Tibial artery (tissue), 4 donors: ENCODE results near the gene ACER3.

Experiments
- DNase-seq, 2 donors: peaks; one replicate each; pipeline ENCODE4 v3.0.0-alpha.2; 2019
- H3K27ac ChIP-seq, 2 donors: fragments of 200-600 bp; sonication (generic) in 1 of 2; 1 replicate in 1 of 2; 2 replicates in 1 of 2; pipeline ENCODE4 v1.5.1; 2018 to 2019; ENCODE audit warnings: mild to moderate bottlenecking in 1 of 2
- H3K27me3 ChIP-seq, 2 donors: fragments of 200-600 bp; sonication (generic) in 1 of 2; one replicate each; pipeline versions ENCODE4 v1.5.1 to v1.6.0; 2016 to 2019
- H3K36me3 ChIP-seq, 3 donors: fragments of 200-600 bp; sonication (generic) in 2 of 3; one replicate each; pipeline ENCODE4 v1.5.1; 2016 to 2019; ENCODE audit warnings: mild to moderate bottlenecking in 2 of 3
- H3K4me1 ChIP-seq, 4 donors: fragments of 200-600 bp; sonication (generic) in 2 of 4; 1 replicate in 3 of 4; 2 replicates in 1 of 4; pipeline ENCODE4 v1.5.1; 2016 to 2019
- H3K4me3 ChIP-seq, 2 donors: fragments of 200-600 bp; sonication (generic) in 1 of 2; 1 replicate in 1 of 2; 2 replicates in 1 of 2; pipeline ENCODE4 v1.5.1; 2018 to 2019; ENCODE audit warnings: mild to moderate bottlenecking in 2 of 2
- H3K9me3 ChIP-seq, 3 donors: fragments of 200-600 bp; sonication (generic) in 1 of 3; one replicate each; pipeline ENCODE4 v1.5.1; 2016 to 2019
- intact Hi-C: fragments of 100-400 bp; cut with DNase I; formaldehyde crosslinking; loops from one replicate; pipeline ENCODE4 v1.15.0; 2023; ENCODE audit warnings: low total_unique reads
- TF ChIP-seq, protein P1 (sequence below), 2 experiments: fragments of 200-600 bp in 1 of 2; fragments of 450-650 bp in 1 of 2; IDR thresholded peaks; one replicate each; pipeline ENCODE4 v1.5.1; 2017 to 2019; ENCODE audit warnings: antibody characterized with exemption in 2 of 2, mild to moderate bottlenecking in 1 of 2, moderate library complexity in 1 of 2

ACER3 gene

GRCh38 chr11:76997512-76997911 lies 136.8 kb downstream of the ACER3 start:
- Histone ChIP-seq H3K36me3 (peaks cover 0 to 12% (median 6%) of the 10 kb centered on the region in 3 donors), H3K4me3 (no peak overlapping the region), H3K9me3 (no peaks in the 10 kb centered on the region), H3K27me3 (no peaks in the 10 kb centered on the region), H3K4me1 (no peaks in the 10 kb centered on the region), H3K27ac (no peak overlapping the region)
- TF ChIP-seq, protein P1, sequence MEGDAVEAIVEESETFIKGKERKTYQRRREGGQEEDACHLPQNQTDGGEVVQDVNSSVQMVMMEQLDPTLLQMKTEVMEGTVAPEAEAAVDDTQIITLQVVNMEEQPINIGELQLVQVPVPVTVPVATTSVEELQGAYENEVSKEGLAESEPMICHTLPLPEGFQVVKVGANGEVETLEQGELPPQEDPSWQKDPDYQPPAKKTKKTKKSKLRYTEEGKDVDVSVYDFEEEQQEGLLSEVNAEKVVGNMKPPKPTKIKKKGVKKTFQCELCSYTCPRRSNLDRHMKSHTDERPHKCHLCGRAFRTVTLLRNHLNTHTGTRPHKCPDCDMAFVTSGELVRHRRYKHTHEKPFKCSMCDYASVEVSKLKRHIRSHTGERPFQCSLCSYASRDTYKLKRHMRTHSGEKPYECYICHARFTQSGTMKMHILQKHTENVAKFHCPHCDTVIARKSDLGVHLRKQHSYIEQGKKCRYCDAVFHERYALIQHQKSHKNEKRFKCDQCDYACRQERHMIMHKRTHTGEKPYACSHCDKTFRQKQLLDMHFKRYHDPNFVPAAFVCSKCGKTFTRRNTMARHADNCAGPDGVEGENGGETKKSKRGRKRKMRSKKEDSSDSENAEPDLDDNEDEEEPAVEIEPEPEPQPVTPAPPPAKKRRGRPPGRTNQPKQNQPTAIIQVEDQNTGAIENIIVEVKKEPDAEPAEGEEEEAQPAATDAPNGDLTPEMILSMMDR (IDR thresholded peaks at IDR 0.05), result no peak
- no peak for DNase-seq
- intact Hi-C loops, result no loop called here

- no peak overlapping the region for H3K4me3 ChIP-seq
- no peak overlapping the region for H3K27ac ChIP-seq
- H3K9me3 ChIP-seq, result no peaks in the 10 kb centered on the region
- peaks cover 0 to 1% (median 0%) of the 10 kb centered on the region in 3 donors for H3K36me3 ChIP-seq
- no peaks in the 10 kb centered on the region for H3K27me3 ChIP-seq
- TF ChIP-seq, protein P1 (IDR thresholded peaks at IDR 0.05), result no peak
- intact Hi-C loops, result no loop called here
- no peak for DNase-seq
- no peaks in the 10 kb centered on the region for H3K4me1 ChIP-seq
These were observed 138.9 kb downstream of the ACER3 start for GRCh38 chr11:76999597-76999996.

DNA sequence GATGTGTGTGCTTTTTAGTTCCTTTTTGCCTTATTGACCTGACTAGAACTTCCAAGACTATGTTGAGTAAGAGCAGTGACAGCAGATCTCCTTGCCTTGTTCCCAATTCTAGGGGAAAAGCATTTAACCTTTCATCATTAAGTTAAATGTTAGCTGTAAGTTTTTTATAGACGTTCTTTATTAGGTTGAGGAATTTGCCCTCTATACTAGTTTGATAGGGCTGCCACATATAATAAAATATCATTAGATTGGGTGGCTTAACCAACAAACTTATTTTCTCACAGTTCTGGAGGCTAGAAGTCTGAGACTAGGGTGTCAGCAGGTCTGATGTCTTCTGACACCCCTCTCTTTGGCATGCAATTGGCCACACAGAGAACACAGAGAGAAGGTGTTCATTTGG lies 140.9 kb downstream of the ACER3 start:
- H3K36me3 ChIP-seq, result no peaks in the 10 kb centered on the region
- H3K27ac ChIP-seq, result no peak overlapping the region
- DNase-seq, result no peak
- H3K27me3 ChIP-seq, result no peaks in the 10 kb centered on the region
- H3K9me3 ChIP-seq, result no peaks in the 10 kb centered on the region
- intact Hi-C loops, result no loop called here
- TF ChIP-seq, protein P1 (IDR thresholded peaks at IDR 0.05), result no peak
- no peak overlapping the region for H3K4me3 ChIP-seq
- H3K4me1 ChIP-seq, result no peaks in the 10 kb centered on the region

DNA sequence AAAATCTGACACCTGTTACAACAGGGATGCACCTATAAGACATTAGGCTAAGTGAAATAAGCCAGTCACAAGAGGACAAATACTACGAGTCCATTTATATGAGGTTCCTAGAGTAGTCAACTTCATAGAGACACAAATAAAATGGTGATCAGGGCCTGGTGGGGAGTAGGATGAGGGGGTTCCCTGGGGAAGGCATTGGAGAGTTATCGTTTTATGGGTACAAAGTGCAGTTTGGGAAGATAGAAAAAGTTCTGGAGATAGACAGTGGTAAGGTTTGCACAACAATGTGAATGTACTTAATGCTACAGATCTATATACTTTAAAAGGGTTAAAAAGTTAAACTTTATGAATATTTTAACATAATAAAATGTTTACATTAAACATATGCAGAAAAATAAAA lies 142.1 kb downstream of the ACER3 start:
- intact Hi-C loops, result no loop called here
- no peak for DNase-seq

GRCh38 chr11:77003963-77004362 lies 143.2 kb downstream of the ACER3 start:
- H3K4me1 ChIP-seq, result no peaks in the 10 kb centered on the region
- intact Hi-C loops, result no loop called here
- H3K27ac ChIP-seq, result no peak overlapping the region
- no peak overlapping the region for H3K4me3 ChIP-seq
- H3K9me3 ChIP-seq, result no peaks in the 10 kb centered on the region
- H3K27me3 ChIP-seq, result no peaks in the 10 kb centered on the region
- DNase-seq, result no peak
- TF ChIP-seq, protein P1 (IDR thresholded peaks at IDR 0.05), result no peak
- no peaks in the 10 kb centered on the region for H3K36me3 ChIP-seq

More for the DNA sequence above, 142.1 kb downstream of the ACER3 start:
- Histone ChIP-seq H3K27me3 (no peaks in the 10 kb centered on the region), H3K27ac (no peak overlapping the region), H3K4me1 (no peaks in the 10 kb centered on the region), H3K4me3 (no peak overlapping the region), H3K9me3 (no peaks in the 10 kb centered on the region), H3K36me3 (no peaks in the 10 kb centered on the region)
- TF ChIP-seq, protein P1 (IDR thresholded peaks at IDR 0.05), result no peak

DNA sequence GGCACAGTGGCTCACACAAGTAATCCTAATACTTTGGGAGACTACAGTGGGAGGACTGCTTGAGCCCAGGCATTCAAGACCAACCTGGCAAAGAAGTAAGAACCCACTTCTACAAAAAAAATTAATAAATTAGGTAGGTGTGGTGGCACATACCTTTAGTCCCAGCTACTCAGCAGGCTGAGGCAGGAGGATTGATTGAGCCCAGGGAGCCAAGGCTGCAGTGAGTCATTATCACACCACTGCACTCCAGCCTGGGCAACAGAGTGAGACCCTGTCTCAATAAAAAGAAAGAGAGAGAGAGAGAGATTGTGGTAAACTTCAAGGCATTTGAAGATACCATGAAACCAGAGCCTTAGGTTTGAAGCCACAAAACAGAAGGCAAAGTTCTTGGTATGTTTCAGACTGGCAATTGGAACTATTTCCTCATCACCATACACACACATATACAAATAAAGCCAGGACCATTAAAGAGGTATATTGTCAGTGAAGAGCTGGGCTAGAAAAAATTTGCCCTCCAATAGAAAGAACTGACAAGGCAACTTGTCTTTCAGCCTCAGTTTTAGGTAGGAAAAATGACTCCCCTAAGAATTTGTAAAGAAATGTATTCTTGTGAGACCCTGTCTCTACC lies 148.9 kb downstream of the ACER3 start:
- TF ChIP-seq, protein P1 (IDR thresholded peaks at IDR 0.05), result no peak
- no peak for DNase-seq
- intact Hi-C loops, result no loop called here
- Histone ChIP-seq H3K4me3 (no peak overlapping the region), H3K27ac (no peak overlapping the region), H3K4me1 (no peaks in the 10 kb centered on the region), H3K27me3 (no peaks in the 10 kb centered on the region), H3K36me3 (peaks cover 0 to 6% (median 0%) of the 10 kb centered on the region in 3 donors), H3K9me3 (no peaks in the 10 kb centered on the region)
